Activated CD8-positive, alpha-beta memory T cell treated with anti-CD3 and anti-CD28 coated beads for 4 hours (primary cell): ENCODE data around the gene ITPKA.

Experiments used
- DNase-seq, 2 donors: peaks; one replicate each; pipeline ENCODE4 v3.0.0-alpha.2; 2020; ENCODE audit warnings: low read depth in 2 of 2

The ITPKA gene

GRCh38 chr15:41490355-41490754, 3.3 kb upstream of the ITPKA start:
- no peak for DNase-seq

- DNase-seq = no peak
These were observed 1.8 kb upstream of the ITPKA start for GRCh38 chr15:41491889-41492288.

- DNase-seq = no peak
These were observed 973 bp upstream of the ITPKA start for GRCh38 chr15:41492597-41493204.

- DNase-seq = no peak
These were observed 172 bp downstream of the ITPKA start for GRCh38 chr15:41493902-41494189.

GRCh38 chr15:41494190-41494921, 682 bp downstream of the ITPKA start:
- no peak for DNase-seq

GRCh38 chr15:41494922-41495735, 1.5 kb downstream of the ITPKA start:
- DNase-seq = no peak

GRCh38 chr15:41495736-41496599, 2.3 kb downstream of the ITPKA start:
- DNase-seq = no peak

GRCh38 chr15:41498657-41499056, 5.0 kb downstream of the ITPKA start:
- DNase-seq = no peak

- no peak for DNase-seq
These were observed 5.6 kb downstream of the ITPKA start for GRCh38 chr15:41499109-41499851.

GRCh38 chr15:41501191-41501917, 7.7 kb downstream of the ITPKA start:
- DNase-seq = no peak

GRCh38 chr15:41501931-41502794, 8.5 kb downstream of the ITPKA start:
- DNase-seq = no peak

GRCh38 chr15:41502795-41503668, 9.4 kb downstream of the ITPKA start:
- no peak for DNase-seq

GRCh38 chr15:41503669-41504010, 10.0 kb downstream of the ITPKA start:
- no peak for DNase-seq

GRCh38 chr15:41504751-41505492, 11.2 kb downstream of the ITPKA start:
- DNase-seq = no peak

- no peak for DNase-seq
These were observed 12.1 kb downstream of the ITPKA start for GRCh38 chr15:41505776-41506175.

- no peak for DNase-seq
These were observed 13.2 kb downstream of the ITPKA start for GRCh38 chr15:41506796-41507341.

GRCh38 chr15:41507820-41508290, 14.2 kb downstream of the ITPKA start:
- no peak for DNase-seq

GRCh38 chr15:41510728-41511127, 17.1 kb downstream of the ITPKA start:
- DNase-seq = no peak
